Endothelial cell of coronary artery (primary cell): ENCODE data around the gene AP2M1. TPM values are rescaled to one million over a fixed set of nuclear protein-coding genes. Genes with fewer than 3 reads are reported as not detected.

Experiments used
- total RNA-seq: library from RNA; depleted of rRNA; stranded (reverse); fragments of >200 nt; gene quantifications from 2 replicates; pipeline ENCODE4 v1.2.3, GENCODE V29; 2014

AP2M1 gene
- 476 and 505 TPM in 2 replicates for total RNA-seq

DNA sequence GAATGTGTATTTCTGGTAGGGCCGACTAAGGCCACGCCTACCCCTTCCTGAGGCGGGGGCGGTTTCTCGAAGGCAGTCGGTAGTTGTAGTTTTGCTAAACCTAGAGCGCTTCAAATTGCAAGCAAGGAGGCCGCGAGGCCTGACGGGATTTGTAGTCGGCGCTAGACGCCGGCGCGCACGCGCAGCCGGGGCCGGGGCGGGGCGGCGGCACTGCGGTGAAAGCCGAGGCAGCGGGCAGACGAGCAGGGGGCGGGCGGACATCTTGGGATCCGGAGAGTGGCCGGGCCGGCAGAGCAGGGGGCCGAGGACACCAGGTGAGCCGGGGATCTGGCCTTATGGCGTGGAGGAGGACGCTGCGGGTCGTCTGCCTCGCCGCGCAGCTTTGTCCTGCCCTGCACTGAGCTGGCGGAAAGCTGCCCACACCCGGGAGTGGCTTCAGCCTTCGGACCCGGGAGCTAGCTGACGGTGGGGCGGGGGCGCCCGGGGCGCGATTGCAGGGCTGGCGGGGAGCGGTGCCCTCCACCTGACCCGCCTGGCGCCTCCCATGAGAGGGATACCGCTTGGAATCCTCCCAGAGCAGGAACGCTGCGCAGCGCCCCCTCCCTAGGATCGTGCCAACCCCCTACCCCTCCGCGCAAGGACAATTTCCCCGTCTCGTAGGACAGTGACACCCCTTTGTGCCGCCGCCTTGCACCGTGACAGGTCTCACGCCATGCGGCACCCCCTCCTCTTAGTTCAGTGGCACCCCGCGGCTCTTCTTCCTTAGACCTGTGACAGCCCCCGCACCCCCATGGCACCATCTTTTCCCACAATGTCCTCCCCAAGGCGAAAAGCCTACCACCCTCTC, at the start of gene AP2M1:
AP2M1 (plus strand) TSS at position 210 of the 847 bp plus-strand sequence. CDS start 2,139 bp downstream, outside the sequence.

DNA sequence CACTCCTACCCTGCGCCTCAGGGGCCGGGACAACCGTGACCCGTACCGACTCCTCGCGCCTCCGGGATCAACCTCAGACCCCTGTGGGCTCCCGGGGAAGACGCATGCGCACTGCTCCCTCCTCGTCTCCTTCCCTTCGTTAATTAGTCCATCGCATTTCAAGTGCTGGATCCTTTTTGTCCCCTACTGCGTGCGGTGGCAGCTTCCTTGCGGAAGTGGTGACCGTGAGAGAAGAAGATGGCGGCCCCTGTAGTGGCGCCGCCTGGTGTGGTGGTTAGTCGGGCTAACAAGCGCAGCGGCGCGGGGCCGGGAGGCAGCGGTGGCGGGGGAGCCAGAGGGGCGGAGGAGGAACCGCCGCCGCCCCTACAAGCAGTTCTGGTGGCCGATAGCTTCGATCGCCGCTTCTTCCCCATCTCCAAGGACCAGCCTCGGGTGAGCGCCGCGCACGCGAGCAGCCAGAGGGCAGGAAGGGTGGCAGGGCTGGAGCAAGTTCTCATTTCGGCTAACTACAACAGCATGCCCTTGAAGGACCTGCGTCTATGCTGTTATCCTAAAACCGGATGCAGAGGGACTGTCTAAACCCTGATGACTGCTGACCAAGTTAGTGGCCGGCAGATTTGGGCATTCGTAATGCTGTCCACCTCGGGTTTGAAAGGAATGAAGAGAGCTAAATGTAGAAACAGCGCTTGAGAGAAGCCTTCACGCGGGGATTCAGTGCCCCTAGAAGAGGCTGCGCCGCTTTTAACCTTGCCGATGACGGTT, 39.3 kb upstream of the AP2M1 start, which contains the start of gene EIF2B5:
EIF2B5 (plus strand) TSS at position 210 of the 762 bp plus-strand sequence; CDS start at position 238, 28 bp downstream.

DNA sequence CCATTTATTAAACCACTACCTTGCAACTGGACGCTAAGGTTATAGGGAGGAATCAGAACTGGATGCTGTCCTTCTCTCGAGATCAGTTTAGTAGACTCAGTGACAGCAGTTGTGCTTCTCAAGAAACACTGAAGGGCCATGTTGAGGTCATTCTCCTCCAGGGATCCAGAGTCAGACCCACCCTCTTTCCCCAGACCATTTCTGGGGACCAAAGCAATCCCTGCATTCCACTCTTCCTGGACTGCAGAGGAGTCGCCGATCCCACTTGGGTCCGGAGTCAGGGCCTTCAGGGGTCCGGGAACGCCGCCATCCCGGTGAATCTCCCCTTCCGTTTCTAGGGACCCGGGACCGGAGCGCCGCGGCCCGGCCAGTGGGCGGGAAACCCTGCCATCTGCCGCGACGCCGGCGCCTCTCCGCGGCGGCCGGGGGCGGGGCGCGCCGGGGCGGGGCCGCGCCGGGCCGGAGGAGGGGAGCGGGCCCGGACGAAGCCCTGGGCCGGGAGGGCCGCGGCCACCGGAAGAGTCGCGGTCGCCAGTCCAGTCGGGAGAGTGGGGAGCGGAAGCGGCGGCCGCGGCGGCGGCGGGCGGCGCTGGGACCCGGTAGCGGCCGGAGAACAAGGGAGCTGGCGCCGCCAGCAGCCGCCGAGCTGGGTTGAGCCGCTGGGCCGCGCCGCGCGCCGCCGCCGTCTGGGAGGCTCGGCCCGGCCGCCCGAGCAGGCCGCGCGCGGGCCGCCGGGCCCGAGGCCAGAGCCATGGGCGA, 19.6 kb upstream of the AP2M1 start, which contains the start of gene DVL3:
DVL3 (plus strand) TSS at position 493 of the 759 bp plus-strand sequence; CDS start at position 752, 259 bp downstream.

DNA sequence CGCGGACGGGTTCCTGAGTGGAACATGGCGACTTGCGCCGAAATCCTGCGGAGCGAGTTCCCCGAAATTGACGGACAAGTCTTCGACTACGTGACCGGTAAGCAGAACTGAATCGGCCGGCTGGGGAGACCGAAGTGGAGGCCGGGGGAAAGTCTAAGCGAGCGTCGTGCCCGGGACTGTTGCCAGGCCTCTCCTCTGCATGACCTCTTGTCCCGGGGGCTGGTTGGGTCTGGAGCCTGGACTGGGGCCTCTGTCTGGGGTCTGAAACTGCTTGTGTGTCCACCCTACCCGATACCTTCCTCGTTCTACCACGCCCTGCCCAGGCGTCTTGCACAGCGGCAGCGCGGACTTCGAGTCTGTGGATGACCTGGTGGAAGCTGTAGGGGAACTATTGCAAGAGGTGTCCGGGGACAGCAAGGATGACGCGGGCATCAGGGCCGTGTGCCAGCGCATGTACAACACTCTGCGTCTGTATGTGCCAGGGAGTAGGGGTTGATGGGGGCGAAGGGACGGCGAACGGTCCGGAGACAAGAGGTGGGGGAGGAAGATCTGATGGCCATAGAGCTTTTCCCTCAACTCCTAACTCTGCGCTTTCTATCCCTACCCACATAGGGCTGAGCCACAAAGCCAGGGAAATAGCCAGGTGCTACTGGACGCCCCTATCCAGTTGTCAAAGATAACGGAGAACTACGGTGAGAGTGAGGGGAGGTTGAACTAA, 11.7 kb downstream of the AP2M1 start, which contains the start of gene ABCF3:
ABCF3 (plus strand) TSS at position 16 of the 718 bp plus-strand sequence; CDS start at position 25, 9 bp downstream.

DNA sequence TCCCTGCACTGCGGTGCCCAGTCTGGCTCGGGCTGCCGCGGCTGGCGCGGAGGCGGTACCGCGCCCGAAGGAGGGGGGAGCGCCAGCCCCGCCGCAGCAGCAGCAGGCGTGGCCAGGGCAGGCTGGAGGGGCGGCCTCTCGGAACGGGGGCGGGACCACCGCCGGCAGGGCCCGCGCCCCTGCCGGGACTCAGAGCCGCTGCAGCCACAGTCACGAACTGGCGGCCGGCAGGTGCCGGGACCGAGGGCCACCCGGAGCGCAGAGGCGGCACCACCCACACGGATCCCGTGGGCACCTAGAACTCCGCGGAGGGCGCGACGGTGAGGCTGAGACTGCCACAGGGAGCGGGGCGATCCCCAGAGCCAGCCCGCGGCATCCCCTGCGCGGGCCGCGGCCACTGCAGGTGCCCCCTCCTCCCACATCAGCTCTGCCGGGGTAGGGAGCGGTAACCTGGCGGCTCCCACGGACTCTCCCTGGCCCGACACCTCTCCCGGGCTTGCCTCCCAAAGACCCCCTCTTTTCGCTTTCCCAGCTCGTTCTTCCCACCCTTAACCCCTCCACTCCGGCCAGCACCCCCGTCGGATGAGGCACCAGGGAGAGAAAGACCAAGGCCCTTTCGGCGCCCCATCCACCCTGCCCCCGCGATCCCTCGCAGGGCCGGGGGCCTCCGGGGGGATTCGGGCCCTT, 54.9 kb downstream of the AP2M1 start, which contains the start of gene VWA5B2:
VWA5B2 (plus strand) TSS at position 192 of the 687 bp plus-strand sequence. CDS start 944 bp downstream, outside the sequence.

Other genes with a start within 250 kb of the AP2M1 start
- gene ABCC5, start 157.0 kb upstream of the AP2M1 start, total RNA-seq, result 16.4 and 20.7 TPM in 2 replicates
- not detected in 2 replicates for gene HTR3D, start 143.1 kb upstream of the AP2M1 start, total RNA-seq
- not detected in 2 replicates for gene HTR3C, start 121.8 kb upstream of the AP2M1 start, total RNA-seq
- gene HTR3E, start 77.8 kb upstream of the AP2M1 start, total RNA-seq, result not detected in 2 replicates
- 39.6 and 41.7 TPM in 2 replicates for gene EIF2B5, start 39.5 kb upstream of the AP2M1 start, total RNA-seq
- gene DVL3, start 19.5 kb upstream of the AP2M1 start, total RNA-seq, result 26.0 and 31.9 TPM in 2 replicates
- 46.4 and 47.9 TPM in 2 replicates for gene ABCF3, start 11.3 kb downstream of the AP2M1 start, total RNA-seq
- gene VWA5B2, start 54.7 kb downstream of the AP2M1 start, total RNA-seq, result under 0.01 TPM in 1 of 2 replicates, not detected in the other
- 19.1 and 24.6 TPM in 2 replicates for gene ALG3, start 74.1 kb downstream of the AP2M1 start, total RNA-seq
- 3.6 and 4.9 TPM in 2 replicates for gene EEF1AKMT4, start 74.8 kb downstream of the AP2M1 start, total RNA-seq
- gene CAMK2N2, start 86.7 kb downstream of the AP2M1 start, total RNA-seq, result 0.19 TPM in 1 of 2 replicates, not detected in the other
- not detected in 2 replicates for gene ECE2, start 101.2 kb downstream of the AP2M1 start, total RNA-seq
- gene PSMD2, start 124.4 kb downstream of the AP2M1 start, total RNA-seq, result 666 and 747 TPM in 2 replicates
- 359 and 457 TPM in 2 replicates for gene EIF4G1, start 139.8 kb downstream of the AP2M1 start, total RNA-seq
- gene FAM131A, start 162.7 kb downstream of the AP2M1 start, total RNA-seq, result 21.1 and 42.1 TPM in 2 replicates
- 1.6 and 2.8 TPM in 2 replicates for gene CLCN2, start 186.8 kb downstream of the AP2M1 start, total RNA-seq
- 102 TPM in 2 replicates for gene POLR2H, start 186.9 kb downstream of the AP2M1 start, total RNA-seq
- not detected in 2 replicates for gene THPO, start 203.4 kb downstream of the AP2M1 start, total RNA-seq
- gene CHRD, start 205.2 kb downstream of the AP2M1 start, total RNA-seq, result 0.09 and 0.28 TPM in 2 replicates